H1 (cell line): ENCODE results near the gene NLRP6. TPM values are rescaled to one million over a fixed set of nuclear protein-coding genes. Genes with fewer than 3 reads are reported as not detected.
A peak's percentile ranks its signal among the peaks of the same experiment; 100 is the strongest.

Source experiments
- CTCF ChIA-PET: fragments of 300-600 bp; sonication (Branson Sonifier 250); formaldehyde crosslinking; loops from one replicate; lab custom pipeline; 2021; ENCODE audit not compliant: partially characterized antibody; lab: Charles Lee
- POLR2A ChIA-PET: fragments of 300-600 bp; sonication (Branson Sonifier 250); formaldehyde crosslinking; loops from one replicate; lab custom pipeline; 2021; ENCODE audit warnings: inconsistent platforms; ENCODE audit not compliant: partially characterized antibody; lab: Charles Lee
- DNase-seq, 2 experiments: peaks; one replicate each; pipeline versions ENCODE4 v3.0.0 to v3.0.0-alpha.2; 2010 to 2022; ENCODE audit warnings: low spot score in 2 of 2, low read depth in 1 of 2, mixed read lengths in 1 of 2
- FAIRE-seq: peaks from 2 replicates; lab custom pipeline; 2011; peaks lifted over from hg19 to GRCh38; lab: Jason Lieb, UNC
- H2AFZ ChIP-seq: 2 replicates; pipeline ENCODE4 v1.8.1; 2012; ENCODE audit warnings: low read length, inconsistent platforms
- H2AK5ac ChIP-seq: 2 replicates; pipeline ENCODE4 v1.6.1; 2013; ENCODE audit warnings: low read depth, low read length
- H2BK120ac ChIP-seq: replicated peaks from 2 replicates; pipeline ENCODE3; 2013; ENCODE audit warnings: low read depth, low read length, inconsistent platforms
- H2BK12ac ChIP-seq: 2 replicates; pipeline ENCODE4 v1.6.1; 2013; ENCODE audit warnings: low read depth, low read length
- H2BK15ac ChIP-seq: 2 replicates; pipeline ENCODE4 v1.6.1; 2013; ENCODE audit warnings: low read length
- H2BK20ac ChIP-seq: 2 replicates; pipeline ENCODE4 v1.6.1; 2013; ENCODE audit warnings: low read length
- H2BK5ac ChIP-seq: 2 replicates; pipeline ENCODE4 v1.6.1; 2013; ENCODE audit warnings: low read depth, low read length
- H3K14ac ChIP-seq: 2 replicates; pipeline ENCODE4 v1.6.1; 2013; ENCODE audit warnings: inconsistent platforms; ENCODE audit not compliant: insufficient read length
- H3K18ac ChIP-seq: 2 replicates; pipeline ENCODE4 v1.6.1; 2013; ENCODE audit warnings: low read length; ENCODE audit errors: extremely low read depth
- H3K23ac ChIP-seq: 2 replicates; pipeline ENCODE4 v1.6.1; 2013; ENCODE audit warnings: inconsistent platforms; ENCODE audit not compliant: insufficient read length
- H3K23me2 ChIP-seq: 2 replicates; pipeline ENCODE4 v1.6.1; 2013; ENCODE audit warnings: low read depth, low read length
- H3K27ac ChIP-seq: 2 replicates; pipeline ENCODE4 v1.6.1; 2011; ENCODE audit warnings: low read depth, low read length, inconsistent platforms
- H3K27me3 ChIP-seq, 4 experiments: replicated peaks in 1 of 4; 1 replicate in 1 of 4; 2 replicates in 3 of 4; pipeline versions ENCODE4 v1.6.1 to v1.8.1; 2011 to 2013; ENCODE audit warnings: low read length in 3 of 4, mild to moderate bottlenecking in 3 of 4, inconsistent platforms in 2 of 4, mixed read lengths in 2 of 4, moderate library complexity in 1 of 4; ENCODE audit not compliant: control insufficient read depth in 3 of 4, insufficient read depth in 3 of 4; ENCODE audit errors: extremely low read depth in 1 of 4
- H3K36me3 ChIP-seq, 4 experiments: 2 replicates each; pipeline versions ENCODE4 v1.6.1 to v1.8.1; 2011 to 2013; ENCODE audit warnings: mild to moderate bottlenecking in 4 of 4, low read length in 3 of 4, moderate library complexity in 2 of 4, control low read depth in 1 of 4, inconsistent platforms in 1 of 4; ENCODE audit not compliant: insufficient read depth in 4 of 4, control insufficient read depth in 2 of 4
- H3K4ac ChIP-seq: replicated peaks from 2 replicates; pipeline ENCODE3; 2013; ENCODE audit warnings: low read length, low read depth, mixed read lengths, inconsistent platforms; ENCODE audit not compliant: insufficient read length
- H3K4me1 ChIP-seq, 4 experiments: replicated peaks in 1 of 4; 1 replicate in 1 of 4; 2 replicates in 3 of 4; pipeline versions ENCODE4 v1.6.1 to v1.8.1; 2011 to 2013; ENCODE audit warnings: low read length in 3 of 4, inconsistent platforms in 2 of 4, mixed read lengths in 1 of 4; ENCODE audit not compliant: insufficient read depth in 4 of 4, control insufficient read depth in 3 of 4
- H3K4me2 ChIP-seq, 2 experiments: 2 replicates each; pipeline versions ENCODE4 v1.6.1 to v1.8.1; 2011 to 2013; ENCODE audit warnings: low read depth in 2 of 2, low read length in 2 of 2, control low read depth in 1 of 2, inconsistent platforms in 1 of 2, mild to moderate bottlenecking in 1 of 2; ENCODE audit not compliant: insufficient read depth in 1 of 2
- H3K4me3 ChIP-seq, 4 experiments: fragments of 200-600, 300-600 bp in 1 of 4; sonication (generic), shearing (Covaris generic), sonication (Bioruptor Twin) in 1 of 4; 2 replicates each; pipeline versions ENCODE4 v1.5.1 to v1.8.1; 2011 to 2016; ENCODE audit warnings: low read length in 4 of 4, low read depth in 3 of 4, control low read depth in 2 of 4, inconsistent platforms in 2 of 4, mild to moderate bottlenecking in 2 of 4, mixed read lengths in 1 of 4, moderate library complexity in 1 of 4; ENCODE audit not compliant: insufficient read depth in 2 of 4; ENCODE audit errors: extremely low read depth in 1 of 4
- H3K56ac ChIP-seq: replicated peaks from 2 replicates; pipeline ENCODE3; 2013; ENCODE audit warnings: low read depth, mild to moderate bottlenecking, mixed read lengths, low read length, inconsistent platforms; ENCODE audit not compliant: insufficient read length
- H3K79me1 ChIP-seq: 2 replicates; pipeline ENCODE4 v1.6.1; 2013; ENCODE audit warnings: low read depth, low read length, control low read depth
- H3K79me2 ChIP-seq, 2 experiments: 2 replicates each; pipeline versions ENCODE4 v1.6.1 to v1.8.1; 2012 to 2013; ENCODE audit warnings: low read length in 2 of 2, mild to moderate bottlenecking in 2 of 2, inconsistent platforms in 1 of 2; ENCODE audit not compliant: insufficient read depth in 2 of 2, control insufficient read depth in 1 of 2
- H3K9ac ChIP-seq, 4 experiments: replicated peaks in 1 of 4; 1 replicate in 1 of 4; 2 replicates in 3 of 4; pipeline versions ENCODE4 v1.6.1 to v1.8.1; 2011 to 2013; ENCODE audit warnings: low read depth in 3 of 4, low read length in 3 of 4, control low read depth in 2 of 4, mild to moderate bottlenecking in 2 of 4, moderate library complexity in 2 of 4, inconsistent platforms in 1 of 4; ENCODE audit errors: extremely low read depth in 1 of 4
- H3K9me3 ChIP-seq, 2 experiments: 2 replicates each; pipeline versions ENCODE4 v1.6.1 to v1.8.1; 2012 to 2013; ENCODE audit warnings: mild to moderate bottlenecking in 2 of 2, moderate library complexity in 2 of 2, control low read depth in 1 of 2, inconsistent platforms in 1 of 2, low read depth in 1 of 2, low read length in 1 of 2, mixed read lengths in 1 of 2; ENCODE audit not compliant: insufficient read depth in 2 of 2
- H4K20me1 ChIP-seq, 2 experiments: replicated peaks in 1 of 2; 2 replicates each; pipeline versions ENCODE3 to v1.8.1; 2011 to 2013; ENCODE audit warnings: inconsistent platforms in 2 of 2, low read length in 2 of 2, mild to moderate bottlenecking in 1 of 2; ENCODE audit not compliant: insufficient read depth in 2 of 2, control insufficient read depth in 1 of 2
- H4K5ac ChIP-seq: 2 replicates; pipeline ENCODE4 v1.6.1; 2013; ENCODE audit warnings: low read length, low read depth, mixed read lengths, inconsistent platforms; ENCODE audit not compliant: insufficient read length
- H4K8ac ChIP-seq: 2 replicates; pipeline ENCODE4 v1.8.0; 2013; ENCODE audit warnings: mild to moderate bottlenecking, moderate library complexity, low read length, inconsistent platforms; ENCODE audit not compliant: insufficient read depth; ENCODE audit errors: extremely low read depth
- H4K91ac ChIP-seq: replicated peaks from 2 replicates; pipeline ENCODE3; 2013; ENCODE audit warnings: low read length, mixed read lengths, inconsistent platforms; ENCODE audit not compliant: insufficient read length
- ASH2L ChIP-seq: fragments of 200-600, 300-600 bp; sonication (generic); IDR thresholded peaks from one replicate; pipeline ENCODE4 v1.7.1; 2017; ENCODE audit warnings: low read length
- GABPA ChIP-seq: IDR thresholded peaks from 2 replicates; pipeline ENCODE4 v1.6.1; 2011; ENCODE audit warnings: mild to moderate bottlenecking, low read length, moderate library complexity, borderline replicate concordance; ENCODE audit not compliant: insufficient read depth
- TAF7 ChIP-seq: optimal IDR thresholded peaks from 2 replicates; pipeline ENCODE3; 2011; ENCODE audit warnings: low read depth, mild to moderate bottlenecking, inconsistent platforms, low read length, moderate library complexity, borderline replicate concordance
- WGBS, 2 experiments: shearing (Covaris generic) in 1 of 2; methylation state at CpG; one replicate each; pipeline versions ENCODE4 v1.1.6 to v1.1.7; 2013 to 2015; ENCODE audit warnings: low lambda C conversion rate in 2 of 2, mixed read lengths in 2 of 2, inconsistent platforms in 1 of 2, low coverage in 1 of 2, missing lambda C conversion rate in 1 of 2; ENCODE audit not compliant: insufficient replicate concordance in 2 of 2, insufficient coverage in 1 of 2, insufficient read length in 1 of 2; ENCODE audit errors: extremely low coverage in 1 of 2, missing lambda C conversion rate in 1 of 2; 5-methylcytosine and 5-hydroxymethylcytosine counted together
- polyA plus RNA-seq, 7 experiments: library from polyadenylated mRNA; depleted of rRNA in 3 of 7; stranded (reverse) in 5 of 7; unstranded in 2 of 7; fragments of >200 nt in 5 of 7; fragments of 200-250 nt in 2 of 7; gene quantifications; 1 replicate in 5 of 7; 2 replicates in 1 of 7; 4 replicates in 1 of 7; pipeline versions ENCODE4 v1.2.1 to v1.2.3, GENCODE V29; 2011 to 2013; ENCODE audit warnings: missing spikeins in 2 of 7, mixed read lengths in 2 of 7
- total RNA-seq: library from RNA; stranded (reverse); fragmentation: NEBNext Ultra II Directional; extraction: Animal tissue kit (Norgen Biotek cat#: 25700); gene quantifications from 2 replicates; pipeline ENCODE4 v1.2.1, GENCODE V29; 2021

NLRP6 gene
- total and polyA plus RNA-seq, 2 of the 8 experiments (the other 6 are each of a cell fraction or from before 2014, with no cell fraction given): not detected

GRCh38 chr11:316891-317301, 38.7 kb downstream of the NLRP6 start:
- FAIRE-seq (no peak), DNase-seq (no peak)
- H4K20me1 ChIP-seq: peaks cover 0 to 5% of the 10 kb centered on the region in 2 experiments
- peak overlapping the region in 2 of 4 experiments; percentile 71 to 81; a peak in 5 of 8 replicates for H3K4me3 ChIP-seq
- H4K91ac ChIP-seq: no peak overlapping the region
- no peak overlapping the region for H3K14ac ChIP-seq
- no peak overlapping the region for H2BK120ac ChIP-seq
- H3K9me3 ChIP-seq: no peaks in the 10 kb centered on the region
- H3K18ac ChIP-seq: no peak overlapping the region
- H4K8ac ChIP-seq: no peak overlapping the region
- ChIA-PET CTCF (interaction anchor here (0.6 to 4.2 kb wide), 23 partner anchors 8 to 88 kb away, joined by 3 to 33 read pairs (median 5); partner anchors contain the start of genes IFITM2 and IFITM5), POLR2A (interaction anchor here (0.7 to 4.0 kb wide), 18 partner anchors 10 to 109 kb away, joined by 3 to 33 read pairs (median 4); partner anchors contain the start of genes BET1L, IFITM2 and RIC8A)
- H3K23ac ChIP-seq: no peak overlapping the region
- H3K27me3 ChIP-seq: no peaks in the 10 kb centered on the region
- WGBS, 2 experiments: 31% methylated on average over 7 of the region's 7 CpGs; no CpG with 5 or more reads in 1 of the 2 experiments
- H3K4me1 ChIP-seq: peaks cover 9 to 46% (median 33%) of the 10 kb centered on the region in 4 experiments
- H3K9ac ChIP-seq: no peak overlapping the region
- H3K23me2 ChIP-seq: peaks cover 18% of the 10 kb centered on the region; the same call in 1 of the 2 replicates
- no peak overlapping the region for H3K27ac ChIP-seq
- peak overlapping the region; percentile 75 to 89 for H3K4me2 ChIP-seq
- TF ChIP-seq TAF7 (no peak), GABPA (no peak), ASH2L (no peak)
- no peak overlapping the region for H2BK20ac ChIP-seq
- H2BK5ac ChIP-seq: no peak overlapping the region
- no peak overlapping the region for H3K56ac ChIP-seq
- H2AK5ac ChIP-seq: no peak overlapping the region
- H2BK15ac ChIP-seq: no peak overlapping the region
- no peak overlapping the region for H4K5ac ChIP-seq
- no peak overlapping the region for H3K4ac ChIP-seq
- H3K79me2 ChIP-seq: peaks cover 0 to 21% of the 10 kb centered on the region in 2 experiments; a peak in 2 of 4 replicates
- H3K36me3 ChIP-seq: peaks cover 0 to 4% (median 0%) of the 10 kb centered on the region in 4 experiments; a peak in 1 of 8 replicates
- H2BK12ac ChIP-seq: no peak overlapping the region
- H3K79me1 ChIP-seq: no peaks in the 10 kb centered on the region
- H2AFZ ChIP-seq: no peak overlapping the region
